Placental epithelial cell (primary cell): ENCODE data around the gene CIB4. TPM values are rescaled to one million over a fixed set of nuclear protein-coding genes. Genes with fewer than 3 reads are reported as not detected.

Source experiments
- small RNA-seq: library from RNA; depleted of rRNA; stranded (forward); fragments of <200 nt; gene quantifications from one replicate; pipeline ENCODE3, GENCODE V24; 2012
- total RNA-seq: library from RNA; depleted of rRNA; stranded (reverse); fragments of >200 nt; gene quantifications from 2 replicates; pipeline ENCODE4 v1.2.3, GENCODE V29; 2012

CIB4 gene
- not detected in 2 replicates for total RNA-seq

DNA sequence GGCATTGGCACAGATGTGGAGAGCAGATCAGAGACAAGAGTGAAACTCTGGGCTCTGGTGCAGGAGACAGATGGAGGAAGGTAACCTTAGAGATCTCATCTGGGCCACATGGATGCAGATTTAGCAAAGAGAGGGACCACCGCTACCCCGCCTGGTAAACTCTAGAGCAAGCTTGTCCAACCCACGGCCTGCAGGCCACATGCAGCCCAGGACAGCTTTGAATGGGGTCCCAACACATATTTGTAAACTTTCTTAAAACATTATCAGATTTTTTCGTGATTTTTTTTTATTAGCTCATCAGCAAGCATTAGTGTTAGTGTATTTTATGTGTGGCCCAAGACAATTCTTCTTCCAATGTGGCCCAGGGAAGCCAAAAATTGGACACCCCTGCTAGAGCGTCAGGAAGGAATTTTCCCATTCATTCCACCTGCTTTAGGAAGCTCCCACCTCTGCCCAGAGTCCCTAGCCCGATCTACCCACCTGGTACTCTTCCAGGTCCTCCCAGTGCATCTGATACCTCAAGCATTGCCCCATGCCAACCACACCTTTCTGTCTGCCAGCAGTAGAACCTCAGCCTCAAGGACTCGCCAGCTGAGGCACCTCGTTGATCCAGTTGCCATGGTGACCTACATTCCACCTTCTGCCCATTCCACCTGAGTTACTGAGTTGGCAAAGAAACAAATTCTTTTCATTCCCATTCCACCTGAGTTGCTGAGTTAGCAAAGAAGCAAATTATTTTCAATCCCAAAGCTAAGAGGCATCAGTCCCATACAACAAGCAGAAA is at the start of gene CIB4:
Gene CIB4, minus strand, starts transcription at position 586 of the 784 bp plus-strand sequence. Its CDS starts 52 bp downstream, at position 534.

Small RNA genes within 50 kb of the gene (small RNA-seq; reads per million reads assigned to genes)
- not detected for gene AC015977.1

Other genes starting within 250 kb of the CIB4 start
- not detected in 2 replicates for gene DRC1, start 239.4 kb downstream of the CIB4 start, total RNA-seq
- gene OTOF, start 163.2 kb downstream of the CIB4 start, total RNA-seq, result not detected in 2 replicates
- gene KCNK3, start 51.4 kb upstream of the CIB4 start, total RNA-seq, result not detected in 2 replicates
- 29.1 and 67.6 TPM in 2 replicates for gene SLC35F6, start 122.9 kb upstream of the CIB4 start, total RNA-seq
- 1.6 and 2.7 TPM in 2 replicates for gene CENPA, start 144.7 kb upstream of the CIB4 start, total RNA-seq
- not detected in 2 replicates for gene DPYSL5, start 206.8 kb upstream of the CIB4 start, total RNA-seq